Measurements from ENCODE around the gene APOLD1.

APOLD1 gene

DNA sequence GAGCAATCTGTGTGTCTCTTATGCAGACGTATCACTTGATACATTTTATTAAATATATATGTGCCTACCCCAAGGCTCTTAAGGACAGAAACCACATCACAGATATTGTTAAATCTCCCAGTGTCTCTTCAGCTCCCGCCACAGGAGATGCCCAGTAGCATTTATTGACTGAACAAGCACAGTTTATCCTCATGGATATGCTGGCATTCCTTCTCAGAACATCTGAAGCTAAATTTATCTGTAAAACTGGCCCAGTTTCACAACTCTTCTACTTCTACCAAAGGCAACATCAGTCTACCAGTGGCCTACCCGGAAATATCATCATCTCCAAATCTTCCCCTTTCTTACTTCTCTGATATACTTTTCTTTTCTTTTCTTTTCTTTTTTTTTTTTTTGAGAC lies 10.7 kb downstream of the APOLD1 start:
- DNase-seq: no peak
- peaks cover 2% of the 10 kb centered on the region for H3K9me3 ChIP-seq (ENCODE audit: severe bottlenecking)
- no peak overlapping the region for H3K4me3 ChIP-seq (ENCODE audit: low read depth, low read length)
- TF ChIP-seq CTCF (IDR thresholded peaks at IDR 0.05; ENCODE audit: low read depth, low read length): no peak
- H3K36me3 ChIP-seq: no peaks in the 10 kb centered on the region
- H3K27ac ChIP-seq: no peak overlapping the region
- no peaks in the 10 kb centered on the region for H3K27me3 ChIP-seq (ENCODE audit: insufficient read depth, low read depth, severe bottlenecking)

GRCh38 chr12:12796928-12797793 lies 11.7 kb downstream of the APOLD1 start:
- Histone ChIP-seq H3K36me3 (no peaks in the 10 kb centered on the region), H3K9me3 (ENCODE audit: severe bottlenecking) (peaks cover 2% of the 10 kb centered on the region), H3K27ac (no peak overlapping the region), H3K4me3 (ENCODE audit: low read depth, low read length) (no peak overlapping the region), H3K27me3 (ENCODE audit: insufficient read depth, low read depth, severe bottlenecking) (no peaks in the 10 kb centered on the region)
- TF ChIP-seq CTCF (IDR thresholded peaks at IDR 0.05; ENCODE audit: low read depth, low read length): no peak
- DNase-seq: no peak

DNA sequence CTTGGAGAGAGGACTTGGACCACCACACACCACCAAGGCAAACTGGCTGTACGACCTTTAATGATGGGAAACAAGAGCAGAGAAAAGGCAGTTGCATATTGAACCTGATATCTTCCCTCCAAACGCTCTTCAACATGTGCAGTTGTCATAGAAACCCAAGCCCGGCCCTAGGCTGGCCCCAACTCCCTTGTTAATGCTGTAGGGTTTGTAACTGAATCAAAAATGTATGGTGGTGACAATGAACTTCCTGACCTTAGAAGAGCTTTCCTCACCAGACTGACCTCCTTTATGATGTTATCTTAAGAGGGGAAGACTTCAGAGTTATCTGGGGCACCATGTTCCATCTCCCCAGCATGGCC lies 12.3 kb downstream of the APOLD1 start:
- H3K9me3 ChIP-seq (ENCODE audit: severe bottlenecking): peaks cover 2% of the 10 kb centered on the region
- H3K4me3 ChIP-seq (ENCODE audit: low read depth, low read length): no peak overlapping the region
- no peaks in the 10 kb centered on the region for H3K36me3 ChIP-seq
- TF ChIP-seq CTCF (IDR thresholded peaks at IDR 0.05; ENCODE audit: low read depth, low read length): no peak
- no peak overlapping the region for H3K27ac ChIP-seq
- no peaks in the 10 kb centered on the region for H3K27me3 ChIP-seq (ENCODE audit: insufficient read depth, low read depth, severe bottlenecking)
- DNase-seq: no peak

DNA sequence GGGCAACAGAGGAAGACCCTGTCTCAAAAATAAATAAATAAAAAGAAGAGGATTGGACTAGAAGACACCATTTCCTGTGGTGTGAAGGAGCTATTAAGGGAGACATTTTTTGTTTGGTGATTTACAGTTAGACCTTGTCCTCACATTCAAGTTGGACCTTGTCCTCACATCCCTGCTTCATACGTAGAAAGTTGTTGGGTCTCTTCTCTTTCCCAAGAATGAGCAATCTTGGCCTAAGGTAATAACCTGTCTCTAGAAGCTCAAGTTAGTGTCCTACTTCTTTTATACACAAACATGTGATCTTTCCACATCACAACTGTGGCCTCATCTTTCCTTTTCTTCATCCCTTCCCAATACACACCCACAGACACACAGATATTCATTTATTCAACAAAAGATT lies 13.0 kb downstream of the APOLD1 start:
- Histone ChIP-seq H3K27ac (no peak overlapping the region), H3K27me3 (ENCODE audit: insufficient read depth, low read depth, severe bottlenecking) (no peaks in the 10 kb centered on the region), H3K36me3 (no peaks in the 10 kb centered on the region), H3K9me3 (ENCODE audit: severe bottlenecking) (peaks cover 2% of the 10 kb centered on the region), H3K4me3 (ENCODE audit: low read depth, low read length) (no peak overlapping the region)
- TF ChIP-seq CTCF (IDR thresholded peaks at IDR 0.05; ENCODE audit: low read depth, low read length): no peak
- no peak for DNase-seq

GRCh38 chr12:12799163-12799920 lies 13.9 kb downstream of the APOLD1 start:
- TF ChIP-seq CTCF (IDR thresholded peaks at IDR 0.05; ENCODE audit: low read depth, low read length): no peak
- no peaks in the 10 kb centered on the region for H3K36me3 ChIP-seq
- H3K4me3 ChIP-seq (ENCODE audit: low read depth, low read length): no peak overlapping the region
- H3K9me3 ChIP-seq (ENCODE audit: severe bottlenecking): peaks cover 2% of the 10 kb centered on the region
- no peak for DNase-seq
- no peaks in the 10 kb centered on the region for H3K27me3 ChIP-seq (ENCODE audit: insufficient read depth, low read depth, severe bottlenecking)
- H3K27ac ChIP-seq: no peak overlapping the region
